Esophagus squamous epithelium (tissue), 5 donors: ENCODE measurements around the gene LRRC8C. TPM values are rescaled to one million over a fixed set of nuclear protein-coding genes. Genes with fewer than 3 reads are reported as not detected.

ENCODE experiments used
- DNase-seq: peaks from one replicate; lab custom pipeline; 2025; lab: John Stamatoyannopoulos, UW
- H3K27ac ChIP-seq, 4 donors: fragments of 200-600 bp; sonication (generic); one replicate each; pipeline ENCODE4 v1.5.1; 2016 to 2019; ENCODE audit warnings: mild to moderate bottlenecking in 1 of 4
- H3K27me3 ChIP-seq, 4 donors: fragments of 200-600 bp; sonication (generic); 1 replicate in 3 of 4; 2 replicates in 1 of 4; pipeline versions ENCODE4 v1.5.1 to v1.6.0; 2017 to 2021; ENCODE audit warnings: antibody characterized with exemption in 1 of 4
- H3K36me3 ChIP-seq, 3 donors: fragments of 200-600 bp; sonication (generic); one replicate each; pipeline ENCODE4 v1.5.1; 2016 to 2019
- H3K4me1 ChIP-seq, 3 donors: fragments of 200-600 bp; sonication (generic); one replicate each; pipeline ENCODE4 v1.5.1; 2017 to 2019
- H3K4me3 ChIP-seq, 4 donors: fragments of 200-600 bp; sonication (generic); 1 replicate in 3 of 4; 2 replicates in 1 of 4; pipeline ENCODE4 v1.5.1; 2016 to 2019; ENCODE audit warnings: mild to moderate bottlenecking in 2 of 4, moderate library complexity in 1 of 4
- H3K9me3 ChIP-seq, 3 donors: fragments of 200-600 bp; sonication (generic); one replicate each; pipeline ENCODE4 v1.5.1; 2016 to 2019
- CTCF ChIP-seq, 6 experiments: fragments of 450-650 bp in 4 of 6; fragments of 200-600 bp in 2 of 6; sonication (generic) in 2 of 6; IDR thresholded peaks; one replicate each; pipeline ENCODE4 v1.5.1; 2016 to 2019; ENCODE audit warnings: antibody characterized with exemption in 6 of 6, mild to moderate bottlenecking in 4 of 6, moderate library complexity in 4 of 6
- POLR2A ChIP-seq, 4 donors: fragments of 450-650 bp; IDR thresholded peaks; one replicate each; pipeline ENCODE4 v1.6.1; 2017; ENCODE audit warnings: antibody characterized with exemption in 4 of 4, mild to moderate bottlenecking in 4 of 4, moderate library complexity in 3 of 4
- WGBS, 2 donors: methylation state at CpG; one replicate each; pipeline ENCODE4 v1.1.5; 2018; 5-methylcytosine and 5-hydroxymethylcytosine counted together
- intact Hi-C: fragments of 100-400 bp; cut with DNase I; formaldehyde crosslinking; loops from one replicate; pipeline ENCODE4 v1.15.0; 2022
- total RNA-seq, 4 donors: library from RNA; depleted of rRNA; stranded (reverse); fragments of >200 nt; gene quantifications; one replicate each; pipeline ENCODE4 v1.1.0, GENCODE V29; 2016
- donor health status: DM: yes; HTN: yes; CAD: no.

LRRC8C gene
- total RNA-seq, 4 donors from 2014 or later = 1.4 to 5.0 (median 3.2) TPM

GRCh38 chr1:89735479-89735878 is 102.6 kb downstream of the LRRC8C start:
- Histone ChIP-seq H3K27ac (no peak overlapping the region), H3K4me3 (no peak overlapping the region), H3K9me3 (no peaks in the 10 kb centered on the region), H3K27me3 (no peaks in the 10 kb centered on the region), H3K4me1 (peaks cover 0 to 27% (median 0%) of the 10 kb centered on the region in 3 donors), H3K36me3 (no peaks in the 10 kb centered on the region)
- 30% methylated on average over 1 of the region's 1 CpG; no CpG with 5 or more reads in 1 of the 2 donors for WGBS, 2 donors
- TF ChIP-seq CTCF (IDR thresholded peaks at IDR 0.05) (no peak), POLR2A (IDR thresholded peaks at IDR 0.05) (no peak)
- DNase-seq = no peak
- intact Hi-C loops = no loop called here

DNA sequence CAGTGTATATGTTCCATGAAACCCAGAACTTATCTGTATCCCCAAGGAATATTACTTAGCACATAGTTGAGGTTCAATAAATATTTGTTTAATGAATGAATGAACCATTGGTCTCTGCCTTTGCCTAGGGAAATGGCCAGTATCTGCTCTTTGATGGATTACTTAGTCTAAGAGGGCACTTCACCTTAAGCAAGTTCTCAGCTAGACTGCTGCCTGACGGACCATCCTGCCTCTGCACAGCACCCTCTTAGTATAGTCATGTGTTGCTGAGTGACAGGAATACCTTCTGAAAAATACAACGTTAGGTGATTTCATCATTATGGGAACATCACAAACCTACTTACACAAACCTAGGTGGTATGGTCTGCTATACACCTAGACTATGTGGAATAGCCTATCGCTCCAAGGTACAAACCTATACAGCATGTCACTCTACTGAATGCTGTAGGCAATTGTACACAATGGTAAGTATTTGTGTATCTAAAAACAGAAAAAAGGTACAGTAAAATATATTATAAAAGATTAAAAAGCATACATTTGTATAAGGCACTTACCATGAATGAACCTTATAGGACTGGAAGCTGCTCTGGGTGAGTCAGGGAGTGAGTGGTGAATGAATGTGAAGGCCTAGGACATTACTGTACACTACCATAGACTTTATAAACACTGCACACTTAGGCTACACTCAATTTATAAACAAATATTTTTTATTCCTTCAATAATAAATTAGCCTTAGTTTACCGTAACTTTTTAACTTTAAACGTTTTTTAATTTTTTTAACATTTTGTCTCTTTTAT is 104.2 kb downstream of the LRRC8C start:
- TF ChIP-seq POLR2A (IDR thresholded peaks at IDR 0.05) (no peak), CTCF (IDR thresholded peaks at IDR 0.05) (no peak)
- Histone ChIP-seq H3K4me3 (no peak overlapping the region), H3K27ac (no peak overlapping the region), H3K9me3 (no peaks in the 10 kb centered on the region), H3K4me1 (peaks cover 0 to 27% (median 0%) of the 10 kb centered on the region in 3 donors), H3K27me3 (no peaks in the 10 kb centered on the region), H3K36me3 (no peaks in the 10 kb centered on the region)
- intact Hi-C loops = no loop called here
- 89 to 93% methylated on average over 5 of the region's 5 CpGs for WGBS, 2 donors
- no peak for DNase-seq

DNA sequence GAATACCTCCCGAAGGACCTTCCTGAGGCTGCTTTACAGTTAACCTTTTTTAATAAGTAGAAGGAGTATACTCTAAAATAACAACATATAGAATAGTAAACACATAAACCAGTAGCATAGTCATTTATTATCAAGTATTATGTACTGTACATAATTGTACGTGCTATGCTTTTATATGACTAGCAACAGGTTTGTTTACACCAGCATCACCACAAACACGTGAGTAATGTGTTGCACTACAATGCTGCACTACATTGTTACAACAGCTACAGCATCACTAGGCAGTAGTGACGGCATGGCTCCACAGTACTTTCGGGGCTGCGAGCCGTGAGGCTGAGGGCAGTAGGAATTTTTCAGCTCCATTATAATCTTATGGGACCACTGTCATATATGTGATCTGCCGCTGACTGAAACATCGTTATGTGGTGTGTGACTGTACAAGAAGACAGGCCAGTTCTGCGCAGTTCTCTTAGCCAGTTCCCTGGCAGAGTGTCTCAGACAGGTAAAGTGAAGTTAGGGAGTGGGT is 105.1 kb downstream of the LRRC8C start:
- no peak for DNase-seq
- Histone ChIP-seq H3K27ac (no peak overlapping the region), H3K9me3 (no peaks in the 10 kb centered on the region), H3K4me3 (no peak overlapping the region), H3K36me3 (no peaks in the 10 kb centered on the region), H3K27me3 (peaks cover 0 to 2% (median 0%) of the 10 kb centered on the region in 4 donors), H3K4me1 (peaks cover 0 to 27% (median 0%) of the 10 kb centered on the region in 3 donors)
- intact Hi-C loops = no loop called here
- 88 to 92% methylated on average over 7 to 10 of the region's 10 CpGs for WGBS, 2 donors
- TF ChIP-seq POLR2A (IDR thresholded peaks at IDR 0.05) (no peak), CTCF (IDR thresholded peaks at IDR 0.05) (no peak)

DNA sequence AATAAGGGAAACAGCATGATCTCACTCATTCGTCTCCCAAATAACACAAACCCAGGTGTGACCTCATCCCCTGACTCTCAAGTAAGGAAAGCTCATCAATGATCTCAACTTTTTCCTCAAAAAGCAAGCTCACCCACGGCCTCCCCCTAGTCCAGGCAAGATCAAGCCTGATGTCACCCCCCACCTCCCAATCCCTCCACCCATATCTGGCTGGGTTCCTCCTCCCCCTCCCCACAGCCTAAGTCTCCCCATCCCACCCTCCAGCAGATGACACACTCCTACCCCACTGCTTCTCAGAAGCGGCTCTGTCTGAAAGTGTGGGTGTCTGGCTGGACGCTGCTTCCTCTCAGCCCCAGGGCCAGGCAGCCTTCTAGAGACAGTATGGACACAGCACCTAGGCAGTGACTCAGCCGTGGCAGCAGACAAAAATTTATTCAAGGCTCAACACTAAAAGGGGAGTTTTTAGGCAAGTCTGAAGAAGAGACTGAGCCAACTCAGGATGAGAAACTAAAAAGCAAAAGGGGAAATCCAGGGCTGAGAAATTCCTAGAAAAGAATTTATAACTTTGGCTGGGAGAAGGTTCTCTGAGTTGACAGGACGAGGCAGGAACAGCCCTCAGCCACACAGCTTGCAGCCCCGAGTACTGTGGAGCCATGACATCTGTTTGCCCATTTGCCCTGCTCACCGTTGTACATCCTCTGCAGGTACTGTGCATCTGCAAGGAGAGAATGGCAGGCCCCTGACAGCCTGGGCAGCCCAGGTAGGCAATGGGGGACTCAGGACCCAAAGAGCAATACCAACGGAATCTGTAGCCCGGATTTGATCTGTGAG is 106.3 kb downstream of the LRRC8C start:
- Histone ChIP-seq H3K4me3 (peak overlapping the region in 1 of 4 donors; percentile 15), H3K36me3 (no peaks in the 10 kb centered on the region), H3K9me3 (no peaks in the 10 kb centered on the region), H3K4me1 (peaks cover 0 to 27% (median 0%) of the 10 kb centered on the region in 3 donors), H3K27ac (peak overlapping the region in 3 of 4 donors; percentile 15 to 42 (median 37)), H3K27me3 (peaks cover 0 to 2% (median 0%) of the 10 kb centered on the region in 4 donors)
- intact Hi-C loops = no loop called here
- DNase-seq = no peak
- WGBS, 2 donors = 27 to 36% methylated on average over 7 to 9 of the region's 10 CpGs
- TF ChIP-seq POLR2A (IDR thresholded peaks at IDR 0.05) (no peak), CTCF (IDR thresholded peaks at IDR 0.05) (no peak)
